VCaP (cell line): ENCODE data around the gene ARG2.

Experiments used
- H3K27ac ChIP-seq: fragments of 450-650 bp; 2 replicates; pipeline ENCODE4 v1.5.1; 2017
- CTCF ChIP-seq: fragments of 450-650 bp; conservative IDR thresholded peaks from 2 replicates; pipeline ENCODE4 v1.5.1; 2017; ENCODE audit warnings: mild to moderate bottlenecking, moderate library complexity

ARG2 gene

GRCh38 chr14:67595392-67595791 is 24.3 kb upstream of the ARG2 start:
- H3K27ac ChIP-seq = no peak overlapping the region
- no peak for TF ChIP-seq CTCF

DNA sequence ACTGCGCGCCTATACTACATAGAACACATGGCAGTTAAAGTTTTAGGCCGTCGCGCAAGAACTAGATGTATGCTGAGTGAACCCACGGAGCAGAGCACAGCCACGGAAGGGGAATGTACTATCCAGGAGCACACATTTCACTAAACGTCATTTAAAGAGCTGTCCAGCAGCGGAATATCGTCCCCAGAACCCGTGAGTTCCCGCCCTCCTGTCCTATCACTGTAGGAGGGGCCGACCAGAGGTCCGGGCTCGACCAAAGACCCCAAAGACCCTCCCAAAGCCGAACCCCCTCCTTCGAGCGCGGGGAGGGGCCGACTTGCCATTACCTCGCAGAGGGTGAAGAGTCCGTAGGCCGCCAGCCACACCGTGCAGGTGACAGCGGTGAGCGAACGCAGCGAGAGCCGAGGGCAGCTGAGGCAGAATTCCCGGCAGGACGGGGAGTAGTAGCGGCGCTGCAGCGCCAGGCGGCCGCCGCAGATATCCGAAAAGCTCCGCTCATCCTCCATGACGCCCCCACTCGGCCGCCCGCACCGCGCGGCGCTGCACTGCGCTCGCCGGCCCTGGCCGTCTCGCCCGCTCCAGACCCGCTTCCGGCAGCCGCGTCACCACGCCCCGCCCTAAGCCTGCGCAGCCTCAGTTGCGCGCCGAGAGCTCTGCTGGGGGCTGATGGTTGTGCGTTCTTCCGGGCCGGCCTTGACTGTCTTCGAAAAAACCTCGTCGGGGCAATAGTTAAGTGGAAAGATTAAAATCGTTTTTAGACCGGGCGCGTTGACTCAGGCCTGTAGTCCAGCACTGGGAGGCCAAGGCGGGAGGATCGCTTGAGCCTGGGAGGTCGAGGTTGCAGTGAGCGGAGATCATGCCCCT is 19.8 kb upstream of the ARG2 start, which contains the start of gene PIGH:
TSS of gene PIGH (minus strand) at position 571 of the 864 bp plus-strand sequence. CDS start at position 506, 65 bp downstream.
- H3K27ac ChIP-seq = peak within 1 kb of the TSS; percentile 87
- peak; percentile 72 for TF ChIP-seq CTCF

DNA sequence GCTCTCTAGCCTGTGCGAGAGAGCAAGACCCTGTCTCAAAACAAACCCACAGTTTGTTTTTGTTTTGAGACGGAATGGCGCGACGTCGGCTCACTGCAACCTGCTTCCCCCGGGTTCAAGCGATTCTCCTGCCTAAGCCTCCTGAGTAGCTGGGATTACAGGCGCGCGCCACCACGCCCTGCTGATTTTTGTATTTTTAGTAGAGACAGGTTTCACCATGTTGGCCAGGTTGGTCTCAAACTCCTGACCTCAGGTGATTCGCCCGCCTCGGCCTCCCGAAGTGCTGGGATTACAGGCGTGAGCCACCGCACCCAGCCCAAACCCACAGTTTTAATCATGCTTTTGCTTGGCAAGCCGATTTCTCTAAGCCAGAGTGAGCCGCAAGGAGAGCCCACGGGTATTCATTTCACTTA is 19.2 kb upstream of the ARG2 start:
- H3K27ac ChIP-seq = peak overlapping the region; percentile 87

- TF ChIP-seq CTCF = no peak
- no peak overlapping the region for H3K27ac ChIP-seq
Observed at GRCh38 chr14:67602076-67602475, 17.6 kb upstream of the ARG2 start.

GRCh38 chr14:67602995-67603545 is 16.6 kb upstream of the ARG2 start:
- TF ChIP-seq CTCF = no peak

GRCh38 chr14:67607646-67608045 is 12.1 kb upstream of the ARG2 start:
- H3K27ac ChIP-seq = no peak overlapping the region
- TF ChIP-seq CTCF = no peak

More at GRCh38 chr14:67602995-67603545, 16.6 kb upstream of the ARG2 start:
- H3K27ac ChIP-seq = no peak overlapping the region

DNA sequence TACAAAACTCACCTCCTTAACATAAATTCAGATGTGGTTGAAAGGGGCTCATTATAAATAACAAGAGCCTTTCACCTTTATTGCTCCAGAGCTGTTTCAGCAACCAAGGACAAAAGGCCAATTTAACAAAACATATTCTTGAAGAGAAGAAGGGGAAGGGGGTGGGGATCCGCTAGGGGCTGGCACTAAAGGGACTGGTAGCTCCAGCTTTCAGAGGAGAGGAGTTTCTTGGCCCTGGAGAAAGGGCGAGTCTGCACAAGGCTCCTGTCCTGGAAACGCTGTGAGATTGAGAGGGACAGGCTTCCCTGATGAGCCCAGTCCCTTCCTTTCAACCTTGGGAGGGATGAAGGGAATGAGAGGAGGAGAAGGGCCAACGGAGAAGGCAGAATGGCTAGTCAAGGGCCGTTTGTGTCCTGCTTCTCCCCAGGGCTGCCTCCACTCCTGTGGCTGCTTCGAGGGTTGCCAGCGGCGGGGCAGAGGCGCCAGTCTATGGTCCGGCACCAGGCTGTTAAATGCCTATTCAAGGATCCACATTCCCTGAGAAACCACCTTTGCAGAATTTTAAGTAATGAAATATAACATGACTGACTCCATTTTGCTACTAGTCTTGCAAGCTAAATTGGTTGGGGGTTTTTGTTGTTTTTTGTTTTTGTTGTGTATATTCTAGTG is 9.9 kb upstream of the ARG2 start:
- TF ChIP-seq CTCF = no peak

More for the DNA sequence above, 9.9 kb upstream of the ARG2 start:
- no peak overlapping the region for H3K27ac ChIP-seq
